A549 (cell line): ENCODE measurements around the gene ACACA. TPM values are rescaled to one million over a fixed set of nuclear protein-coding genes. Genes with fewer than 3 reads are reported as not detected.

Experiments
- ATAC-seq, 2 experiments: fragments of 200-7000 bp in 1 of 2; fragments of >200 bp in 1 of 2; cut with Nextera tagmentation in 1 of 2; cut with Tn5 transposase in 1 of 2; 3 replicates each; pipeline versions ENCODE4 v1.8.0 to v1.9.1; 2018 to 2020; ENCODE audit warnings: mild to moderate bottlenecking in 1 of 2, moderate library complexity in 1 of 2
- CTCF ChIA-PET: fragments of 300-600 bp; sonication (Branson Sonifier 250); formaldehyde crosslinking; extraction: SDS; loops from one replicate; lab custom pipeline; 2021; ENCODE audit warnings: antibody characterized with exemption, inconsistent platforms; lab: Yijun Ruan, JAX
- POLR2A ChIA-PET: fragments of 350-600 bp; formaldehyde crosslinking; extraction: SDS; loops from one replicate; lab custom pipeline; 2021; ENCODE audit warnings: antibody characterized with exemption, inconsistent platforms; lab: Yijun Ruan, JAX
- DNase-seq, 2 experiments: peaks; one replicate each; pipeline versions ENCODE4 v3.0.0 to v3.0.0-alpha.2; 2011 to 2016; ENCODE audit warnings: low read depth in 1 of 2, low spot score in 1 of 2
- FAIRE-seq: peaks from 2 replicates; lab custom pipeline; 2011; peaks lifted over from hg19 to GRCh38; lab: Jason Lieb, UNC
- H3K27ac ChIP-seq, 2 experiments: fragments of >200 bp; sonication (Bioruptor Twin); formaldehyde crosslinking; 3 replicates each; pipeline ENCODE4 v1.5.1; 2016 to 2017
- H3K4me1 ChIP-seq: fragments of >200 bp; sonication (Bioruptor Twin); formaldehyde crosslinking; 3 replicates; pipeline ENCODE4 v1.6.1; 2016
- H3K4me2 ChIP-seq: fragments of >200 bp; sonication (Bioruptor Twin); formaldehyde crosslinking; 3 replicates; pipeline ENCODE4 v1.6.1; 2016
- H3K4me3 ChIP-seq: fragments of >200 bp; sonication (Bioruptor Twin); formaldehyde crosslinking; 3 replicates; pipeline ENCODE4 v1.5.1; 2016
- H3K9me3 ChIP-seq: fragments of >200 bp; sonication (Bioruptor Twin); formaldehyde crosslinking; 3 replicates; pipeline ENCODE4 v1.6.1; 2016
- CBX2 ChIP-seq: fragments of 200-600 bp; sonication (generic); IDR thresholded peaks from 2 replicates; pipeline ENCODE4 v1.6.1; 2016; ENCODE audit warnings: low read depth, mild to moderate bottlenecking, borderline replicate concordance
- CEBPB ChIP-seq, 2 experiments: fragments of >200 bp in 1 of 2; sonication (Bioruptor Twin) in 1 of 2; formaldehyde crosslinking in 1 of 2; IDR thresholded peaks; 2 replicates each; pipeline ENCODE4 v1.6.1; 2012 to 2016
- CHD2 ChIP-seq: fragments of 150-350 bp; IDR thresholded peaks from 2 replicates; pipeline ENCODE4 v1.6.1; 2014; ENCODE audit warnings: low read length; ENCODE audit not compliant: partially characterized antibody
- EHF ChIP-seq: fragments of 250-450 bp; sonication (Bioruptor Pico); IDR thresholded peaks from 2 replicates; pipeline ENCODE4 v1.5.0; 2020; ENCODE audit warnings: mild to moderate bottlenecking
- EHMT2 ChIP-seq: fragments of 200-600 bp; sonication (generic); IDR thresholded peaks from 2 replicates; pipeline ENCODE4 v1.6.1; 2016; ENCODE audit warnings: antibody characterized with exemption, low read depth, mild to moderate bottlenecking, moderate library complexity
- EP300 ChIP-seq, 2 experiments: fragments of >200 bp; sonication (Bioruptor Twin); formaldehyde crosslinking; IDR thresholded peaks; 2 replicates in 1 of 2; 3 replicates in 1 of 2; pipeline ENCODE4 v1.6.1; 2016 to 2017
- FOSL2 ChIP-seq, 2 experiments: fragments of 450-650 bp in 1 of 2; fragments of >200 bp in 1 of 2; sonication (Bioruptor Twin) in 1 of 2; formaldehyde crosslinking; IDR thresholded peaks; 2 replicates each; pipeline versions ENCODE4 v1.5.0 to v1.6.1; 2016 to 2020; ENCODE audit warnings: mild to moderate bottlenecking in 1 of 2, moderate library complexity in 1 of 2
- HDAC2 ChIP-seq: fragments of 200-600 bp; sonication (generic); IDR thresholded peaks from 2 replicates; pipeline ENCODE4 v1.6.1; 2016
- JUNB ChIP-seq: fragments of >200 bp; sonication (Bioruptor Twin); formaldehyde crosslinking; IDR thresholded peaks from 2 replicates; pipeline ENCODE4 v1.6.1; 2016
- NR3C1 ChIP-seq: fragments of >200 bp; sonication (Bioruptor Twin); formaldehyde crosslinking; IDR thresholded peaks from 3 replicates; pipeline ENCODE4 v1.6.1; 2017
- POLR2A ChIP-seq: IDR thresholded peaks from 2 replicates; pipeline ENCODE4 v1.6.1; 2012; ENCODE audit warnings: mild to moderate bottlenecking, low read length
- RAD21 ChIP-seq, 2 experiments: fragments of >200 bp in 1 of 2; sonication (Bioruptor Twin) in 1 of 2; formaldehyde crosslinking in 1 of 2; IDR thresholded peaks in 1 of 2; conservative IDR thresholded peaks in 1 of 2; 2 replicates in 1 of 2; 3 replicates in 1 of 2; pipeline ENCODE4 v1.6.1; 2012 to 2018; ENCODE audit warnings: inconsistent platforms in 1 of 2
- RFX5 ChIP-seq: fragments of 450-650 bp; IDR thresholded peaks from 2 replicates; pipeline ENCODE4 v1.7.1; 2014; ENCODE audit warnings: antibody characterized with exemption, mild to moderate bottlenecking, moderate library complexity
- RNF2 ChIP-seq: fragments of 200-600 bp; sonication (generic); IDR thresholded peaks from 2 replicates; pipeline ENCODE4 v1.6.1; 2016; ENCODE audit warnings: low read depth, mild to moderate bottlenecking, antibody characterized with exemption, moderate library complexity, borderline replicate concordance
- SREBF2 ChIP-seq: fragments of 450-650 bp; IDR thresholded peaks from 2 replicates; pipeline ENCODE4 v1.6.1; 2014; ENCODE audit warnings: mild to moderate bottlenecking, moderate library complexity
- WGBS: methylation state at CpG from one replicate; pipeline ENCODE4 v1.1.6; 2017; ENCODE audit errors: missing lambda C conversion rate; 5-methylcytosine and 5-hydroxymethylcytosine counted together
- polyA plus RNA-seq, 4 experiments: library from polyadenylated mRNA; depleted of rRNA in 3 of 4; stranded (reverse); fragments of >200 nt; fragmentation: RNase III in 1 of 4; extraction: RNeasy Plus Mini Kit Qiagen cat#74134 plus additional on column Dnase treatment in 1 of 4; gene quantifications; 2 replicates in 3 of 4; 3 replicates in 1 of 4; pipeline ENCODE4 v1.2.3, GENCODE V29; 2011 to 2017
- TF ChIP-seq, protein P1 (sequence below): fragments of >200 bp; sonication (Bioruptor Twin); formaldehyde crosslinking; IDR thresholded peaks from 3 replicates; pipeline ENCODE4 v1.6.1; 2016
- TF ChIP-seq, protein P2 (sequence below): IDR thresholded peaks from 2 replicates; pipeline ENCODE4 v1.6.1; 2012; ENCODE audit warnings: low read depth, borderline replicate concordance
- TF ChIP-seq, protein P3 (sequence below): fragments of >200 bp; sonication (Bioruptor Twin); formaldehyde crosslinking; IDR thresholded peaks from 3 replicates; pipeline ENCODE4 v1.5.1; 2016
- TF ChIP-seq, protein P4 (sequence below): fragments of 450-650 bp; IDR thresholded peaks from 2 replicates; pipeline ENCODE4 v1.6.1; 2014; ENCODE audit warnings: antibody characterized with exemption
- TF ChIP-seq, protein P5 (sequence below): fragments of 250-450 bp; sonication (Bioruptor Pico); IDR thresholded peaks from 2 replicates; pipeline ENCODE4 v1.5.0; 2020; ENCODE audit warnings: low read depth, mild to moderate bottlenecking, moderate library complexity

Gene ACACA
- polyA plus RNA-seq, 2 of the 4 experiments (the other 2 are of a cell fraction) = 51.8 to 112 TPM

DNA sequence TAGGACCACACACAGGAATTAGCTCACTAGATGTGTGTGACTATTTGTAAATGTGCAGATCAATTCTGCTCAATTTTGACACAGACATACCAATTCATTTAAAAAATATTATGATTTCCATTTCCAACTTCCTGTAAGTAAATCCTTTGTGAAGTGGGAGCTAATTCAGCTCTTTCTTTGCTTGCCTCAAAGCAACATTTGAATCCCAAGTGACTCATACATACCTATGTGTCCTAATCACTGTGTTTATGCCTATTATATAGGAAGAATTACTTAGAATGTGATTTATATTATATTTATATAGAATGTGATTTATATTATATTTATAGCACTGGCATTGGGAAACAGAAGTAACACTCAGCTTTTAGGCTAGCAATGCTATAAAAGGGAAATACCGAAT lies 226.7 kb downstream of the ACACA start:
- peak overlapping the region; percentile 6; the same call in 1 of the 3 replicates for H3K4me2 ChIP-seq
- H3K27ac ChIP-seq = no peak overlapping the region
- CTCF ChIA-PET = interaction anchor here (1.0 to 1.3 kb wide), 4 partner anchors 28 to 550 kb away, joined by 3 to 5 read pairs (median 3); no protein-coding TSS in a partner anchor
- FAIRE-seq = no peak
- TF ChIP-seq JUNB (peak; percentile 24; the same call in 1 of the 2 replicates), EHF (CRISPR knock-in tag) (no peak), RNF2 (no peak), FOSL2 (IDR thresholded peaks at IDR 0.05) (no peak), FOSL2 (CRISPR knock-in tag; IDR thresholded peaks at IDR 0.05) (peak; percentile 50), CBX2 (no peak), NR3C1 (no peak)
- TF ChIP-seq, protein P1, sequence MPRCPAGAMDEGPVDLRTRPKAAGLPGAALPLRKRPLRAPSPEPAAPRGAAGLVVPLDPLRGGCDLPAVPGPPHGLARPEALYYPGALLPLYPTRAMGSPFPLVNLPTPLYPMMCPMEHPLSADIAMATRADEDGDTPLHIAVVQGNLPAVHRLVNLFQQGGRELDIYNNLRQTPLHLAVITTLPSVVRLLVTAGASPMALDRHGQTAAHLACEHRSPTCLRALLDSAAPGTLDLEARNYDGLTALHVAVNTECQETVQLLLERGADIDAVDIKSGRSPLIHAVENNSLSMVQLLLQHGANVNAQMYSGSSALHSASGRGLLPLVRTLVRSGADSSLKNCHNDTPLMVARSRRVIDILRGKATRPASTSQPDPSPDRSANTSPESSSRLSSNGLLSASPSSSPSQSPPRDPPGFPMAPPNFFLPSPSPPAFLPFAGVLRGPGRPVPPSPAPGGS = no peak
- TF ChIP-seq, protein P2, sequence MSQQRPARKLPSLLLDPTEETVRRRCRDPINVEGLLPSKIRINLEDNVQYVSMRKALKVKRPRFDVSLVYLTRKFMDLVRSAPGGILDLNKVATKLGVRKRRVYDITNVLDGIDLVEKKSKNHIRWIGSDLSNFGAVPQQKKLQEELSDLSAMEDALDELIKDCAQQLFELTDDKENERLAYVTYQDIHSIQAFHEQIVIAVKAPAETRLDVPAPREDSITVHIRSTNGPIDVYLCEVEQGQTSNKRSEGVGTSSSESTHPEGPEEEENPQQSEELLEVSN = no peak
- TF ChIP-seq, all 56 proteins: peak for 2
- ATAC-seq = no peak
- H3K4me1 ChIP-seq = peaks cover 16% of the 10 kb centered on the region
- WGBS = 81% methylated on average over 1 of the region's 1 CpG
- no peak for DNase-seq
- H3K9me3 ChIP-seq = no peaks in the 10 kb centered on the region
- H3K4me3 ChIP-seq = no peak overlapping the region
- POLR2A ChIA-PET = interaction anchor here (1.0 kb wide), 1 partner anchor 9 kb away, joined by 4 read pairs; no protein-coding TSS in a partner anchor

DNA sequence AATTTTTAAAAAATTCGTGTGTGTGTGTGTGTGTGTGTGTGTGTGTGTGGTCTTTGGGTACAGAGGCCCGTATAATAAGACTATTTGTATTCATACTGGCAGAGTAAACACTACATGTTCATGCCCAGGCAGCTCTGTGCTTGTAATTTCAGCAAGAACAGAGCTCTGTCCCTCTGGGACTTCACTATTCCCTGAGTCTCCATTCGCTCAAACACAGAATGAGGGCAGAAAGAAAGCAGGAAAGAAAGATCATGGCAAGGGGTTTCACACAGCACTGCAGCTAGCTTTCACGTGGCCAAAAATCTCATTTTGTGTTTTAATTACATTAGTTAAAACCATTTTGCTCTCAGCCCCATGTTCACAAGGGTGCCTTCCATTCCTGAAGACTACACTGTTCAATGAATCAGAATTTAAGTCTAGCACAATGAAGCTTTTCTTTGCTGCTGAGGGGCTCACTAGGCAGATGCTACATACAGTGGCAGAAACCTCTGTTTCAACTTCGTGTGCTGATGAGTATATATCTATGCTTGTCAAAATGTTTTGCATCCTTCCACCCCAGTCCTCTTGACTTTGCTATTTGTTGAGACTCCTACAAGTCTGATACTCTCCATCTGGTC lies 229.3 kb downstream of the ACACA start:
- DNase-seq (no peak), FAIRE-seq (no peak), ATAC-seq (no peak)
- Histone ChIP-seq H3K9me3 (no peaks in the 10 kb centered on the region), H3K4me3 (no peak overlapping the region), H3K4me1 (peaks cover 11% of the 10 kb centered on the region), H3K4me2 (no peak overlapping the region), H3K27ac (0 out of 6 replicates have a peak overlapping the region, but pooled peaks of 1 of the 2 experiments have one; percentile 4)
- CTCF ChIA-PET = interaction anchor here (0.6 to 5.5 kb wide), 8 partner anchors 13 to 575 kb away, joined by 3 to 53 read pairs (median 3); no protein-coding TSS in a partner anchor
- no peak for TF ChIP-seq EP300 (IDR thresholded peaks at IDR 0.05)
- TF ChIP-seq JUNB = no peak
- no peak for TF ChIP-seq RNF2
- WGBS = 57% methylated on average over 5 of the region's 5 CpGs
- POLR2A ChIA-PET = no interaction called here

DNA sequence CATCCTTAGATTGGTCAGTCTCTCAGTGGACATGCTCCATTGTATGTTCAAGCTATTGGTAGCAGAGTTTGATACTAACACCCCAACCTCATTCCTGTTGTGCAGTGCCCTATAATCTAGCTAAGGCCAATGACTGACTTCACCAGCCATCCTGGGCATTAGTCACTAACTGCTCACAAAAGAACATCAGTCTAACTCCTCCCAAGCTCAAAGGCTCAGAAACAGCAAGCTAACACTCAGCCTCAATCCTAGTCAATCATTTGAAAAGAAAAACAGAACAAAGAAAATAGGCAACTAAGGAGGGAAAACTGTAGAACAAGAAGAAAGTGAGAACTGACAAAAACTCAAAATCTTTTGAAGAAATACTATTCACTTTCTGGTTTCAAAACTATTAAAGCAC lies 229.9 kb downstream of the ACACA start:
- CTCF ChIA-PET = interaction anchor here (0.5 to 5.5 kb wide), 10 partner anchors 10 to 574 kb away, joined by 3 to 53 read pairs (median 3); no protein-coding TSS in a partner anchor
- POLR2A ChIA-PET = no interaction called here
- H3K4me2 ChIP-seq = no peak overlapping the region
- TF ChIP-seq SREBF2 = no peak
- no peak for TF ChIP-seq CHD2
- TF ChIP-seq, protein P3, sequence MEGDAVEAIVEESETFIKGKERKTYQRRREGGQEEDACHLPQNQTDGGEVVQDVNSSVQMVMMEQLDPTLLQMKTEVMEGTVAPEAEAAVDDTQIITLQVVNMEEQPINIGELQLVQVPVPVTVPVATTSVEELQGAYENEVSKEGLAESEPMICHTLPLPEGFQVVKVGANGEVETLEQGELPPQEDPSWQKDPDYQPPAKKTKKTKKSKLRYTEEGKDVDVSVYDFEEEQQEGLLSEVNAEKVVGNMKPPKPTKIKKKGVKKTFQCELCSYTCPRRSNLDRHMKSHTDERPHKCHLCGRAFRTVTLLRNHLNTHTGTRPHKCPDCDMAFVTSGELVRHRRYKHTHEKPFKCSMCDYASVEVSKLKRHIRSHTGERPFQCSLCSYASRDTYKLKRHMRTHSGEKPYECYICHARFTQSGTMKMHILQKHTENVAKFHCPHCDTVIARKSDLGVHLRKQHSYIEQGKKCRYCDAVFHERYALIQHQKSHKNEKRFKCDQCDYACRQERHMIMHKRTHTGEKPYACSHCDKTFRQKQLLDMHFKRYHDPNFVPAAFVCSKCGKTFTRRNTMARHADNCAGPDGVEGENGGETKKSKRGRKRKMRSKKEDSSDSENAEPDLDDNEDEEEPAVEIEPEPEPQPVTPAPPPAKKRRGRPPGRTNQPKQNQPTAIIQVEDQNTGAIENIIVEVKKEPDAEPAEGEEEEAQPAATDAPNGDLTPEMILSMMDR = no peak
- TF ChIP-seq RFX5 = no peak
- no peak for TF ChIP-seq POLR2A
- no peak for TF ChIP-seq RNF2
- TF ChIP-seq CEBPB (IDR thresholded peaks at IDR 0.05) = no peak
- no peak for TF ChIP-seq EHMT2
- TF ChIP-seq NR3C1 = no peak
- TF ChIP-seq HDAC2 = no peak
- TF ChIP-seq, protein P4, sequence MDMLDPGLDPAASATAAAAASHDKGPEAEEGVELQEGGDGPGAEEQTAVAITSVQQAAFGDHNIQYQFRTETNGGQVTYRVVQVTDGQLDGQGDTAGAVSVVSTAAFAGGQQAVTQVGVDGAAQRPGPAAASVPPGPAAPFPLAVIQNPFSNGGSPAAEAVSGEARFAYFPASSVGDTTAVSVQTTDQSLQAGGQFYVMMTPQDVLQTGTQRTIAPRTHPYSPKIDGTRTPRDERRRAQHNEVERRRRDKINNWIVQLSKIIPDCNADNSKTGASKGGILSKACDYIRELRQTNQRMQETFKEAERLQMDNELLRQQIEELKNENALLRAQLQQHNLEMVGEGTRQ = no peak
- TF ChIP-seq FOSL2 (IDR thresholded peaks at IDR 0.05) = no peak
- TF ChIP-seq FOSL2 (CRISPR knock-in tag; IDR thresholded peaks at IDR 0.05) = no peak
- TF ChIP-seq, protein P1 = no peak
- no peak for TF ChIP-seq CBX2
- TF ChIP-seq, protein P5, sequence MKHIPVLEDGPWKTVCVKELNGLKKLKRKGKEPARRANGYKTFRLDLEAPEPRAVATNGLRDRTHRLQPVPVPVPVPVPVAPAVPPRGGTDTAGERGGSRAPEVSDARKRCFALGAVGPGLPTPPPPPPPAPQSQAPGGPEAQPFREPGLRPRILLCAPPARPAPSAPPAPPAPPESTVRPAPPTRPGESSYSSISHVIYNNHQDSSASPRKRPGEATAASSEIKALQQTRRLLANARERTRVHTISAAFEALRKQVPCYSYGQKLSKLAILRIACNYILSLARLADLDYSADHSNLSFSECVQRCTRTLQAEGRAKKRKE (CRISPR knock-in tag) = no peak
- no peak for TF ChIP-seq RAD21 (conservative IDR thresholded peaks at IDR 0.05 in 1 of 2, IDR thresholded peaks at IDR 0.05 in 1 of 2)
- no peaks in the 10 kb centered on the region for H3K9me3 ChIP-seq
- FAIRE-seq = no peak
- peaks cover 11% of the 10 kb centered on the region for H3K4me1 ChIP-seq
- no peak overlapping the region for H3K4me3 ChIP-seq
- DNase-seq = no peak
- ATAC-seq = peak in 1 of 2 experiments; percentile 16; a peak in 1 of 6 replicates
- H3K27ac ChIP-seq = no peak overlapping the region
